ENCODE results near the gene LHPP.

DNA sequence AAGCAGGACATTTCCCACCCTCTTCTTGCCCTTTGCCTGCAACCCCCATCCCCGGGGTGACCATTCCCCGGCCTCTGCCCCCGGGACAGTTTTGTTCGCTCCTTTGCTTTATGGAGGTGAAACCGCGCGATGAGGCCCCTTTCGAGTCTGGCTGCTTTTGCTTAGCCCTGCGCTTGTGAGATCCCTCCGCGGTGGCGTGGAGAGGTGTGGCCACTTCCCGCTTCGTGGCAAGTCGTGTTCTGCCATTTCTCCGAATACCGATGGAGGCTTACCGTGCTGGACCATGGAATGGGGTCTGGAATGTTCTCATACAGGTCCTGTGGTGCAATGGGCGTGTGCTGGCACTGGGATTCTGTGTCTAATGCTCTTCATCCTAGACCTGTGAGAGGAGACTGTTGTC lies 106.7 kb downstream of the LHPP start:
- TF ChIP-seq, protein P1, sequence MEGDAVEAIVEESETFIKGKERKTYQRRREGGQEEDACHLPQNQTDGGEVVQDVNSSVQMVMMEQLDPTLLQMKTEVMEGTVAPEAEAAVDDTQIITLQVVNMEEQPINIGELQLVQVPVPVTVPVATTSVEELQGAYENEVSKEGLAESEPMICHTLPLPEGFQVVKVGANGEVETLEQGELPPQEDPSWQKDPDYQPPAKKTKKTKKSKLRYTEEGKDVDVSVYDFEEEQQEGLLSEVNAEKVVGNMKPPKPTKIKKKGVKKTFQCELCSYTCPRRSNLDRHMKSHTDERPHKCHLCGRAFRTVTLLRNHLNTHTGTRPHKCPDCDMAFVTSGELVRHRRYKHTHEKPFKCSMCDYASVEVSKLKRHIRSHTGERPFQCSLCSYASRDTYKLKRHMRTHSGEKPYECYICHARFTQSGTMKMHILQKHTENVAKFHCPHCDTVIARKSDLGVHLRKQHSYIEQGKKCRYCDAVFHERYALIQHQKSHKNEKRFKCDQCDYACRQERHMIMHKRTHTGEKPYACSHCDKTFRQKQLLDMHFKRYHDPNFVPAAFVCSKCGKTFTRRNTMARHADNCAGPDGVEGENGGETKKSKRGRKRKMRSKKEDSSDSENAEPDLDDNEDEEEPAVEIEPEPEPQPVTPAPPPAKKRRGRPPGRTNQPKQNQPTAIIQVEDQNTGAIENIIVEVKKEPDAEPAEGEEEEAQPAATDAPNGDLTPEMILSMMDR (IDR thresholded peaks at IDR 0.05; ENCODE audit: low read depth, low read length, poor library complexity, severe bottlenecking) = no peak
- no peak for TF ChIP-seq EZH2phosphoT487 (IDR thresholded peaks at IDR 0.05; ENCODE audit: borderline replicate concordance, low read length)
